Measurements from ENCODE around the gene STARD9.

DNA sequence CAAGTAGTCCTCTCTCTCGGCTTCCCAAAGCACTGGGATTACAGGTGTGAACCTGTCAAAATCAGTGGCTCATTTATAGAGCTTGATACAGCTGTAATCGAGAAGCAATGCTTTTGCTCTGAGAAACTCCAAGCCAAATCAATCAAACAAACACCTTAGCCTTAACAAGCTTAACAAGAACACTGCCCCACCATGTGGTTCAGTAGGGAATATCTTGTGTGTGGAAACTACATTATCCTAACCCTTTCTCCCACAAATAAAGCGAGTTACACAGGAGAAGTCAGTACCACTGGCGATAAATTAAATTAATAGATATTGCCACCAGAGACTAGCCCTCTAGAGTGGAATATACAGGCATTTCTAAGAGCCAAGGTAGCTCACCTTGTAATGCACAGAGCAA is 147.7 kb downstream of the STARD9 start:
- no peak for TF ChIP-seq RAD21 (IDR thresholded peaks at IDR 0.05; ENCODE audit: low read depth)
- TF ChIP-seq, protein P1, sequence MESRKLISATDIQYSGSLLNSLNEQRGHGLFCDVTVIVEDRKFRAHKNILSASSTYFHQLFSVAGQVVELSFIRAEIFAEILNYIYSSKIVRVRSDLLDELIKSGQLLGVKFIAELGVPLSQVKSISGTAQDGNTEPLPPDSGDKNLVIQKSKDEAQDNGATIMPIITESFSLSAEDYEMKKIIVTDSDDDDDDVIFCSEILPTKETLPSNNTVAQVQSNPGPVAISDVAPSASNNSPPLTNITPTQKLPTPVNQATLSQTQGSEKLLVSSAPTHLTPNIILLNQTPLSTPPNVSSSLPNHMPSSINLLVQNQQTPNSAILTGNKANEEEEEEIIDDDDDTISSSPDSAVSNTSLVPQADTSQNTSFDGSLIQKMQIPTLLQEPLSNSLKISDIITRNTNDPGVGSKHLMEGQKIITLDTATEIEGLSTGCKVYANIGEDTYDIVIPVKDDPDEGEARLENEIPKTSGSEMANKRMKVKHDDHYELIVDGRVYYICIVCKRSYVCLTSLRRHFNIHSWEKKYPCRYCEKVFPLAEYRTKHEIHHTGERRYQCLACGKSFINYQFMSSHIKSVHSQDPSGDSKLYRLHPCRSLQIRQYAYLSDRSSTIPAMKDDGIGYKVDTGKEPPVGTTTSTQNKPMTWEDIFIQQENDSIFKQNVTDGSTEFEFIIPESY (IDR thresholded peaks at IDR 0.05; ENCODE audit: extremely low read depth, insufficient replicate concordance, low read length): no peak
- TF ChIP-seq, protein P2, sequence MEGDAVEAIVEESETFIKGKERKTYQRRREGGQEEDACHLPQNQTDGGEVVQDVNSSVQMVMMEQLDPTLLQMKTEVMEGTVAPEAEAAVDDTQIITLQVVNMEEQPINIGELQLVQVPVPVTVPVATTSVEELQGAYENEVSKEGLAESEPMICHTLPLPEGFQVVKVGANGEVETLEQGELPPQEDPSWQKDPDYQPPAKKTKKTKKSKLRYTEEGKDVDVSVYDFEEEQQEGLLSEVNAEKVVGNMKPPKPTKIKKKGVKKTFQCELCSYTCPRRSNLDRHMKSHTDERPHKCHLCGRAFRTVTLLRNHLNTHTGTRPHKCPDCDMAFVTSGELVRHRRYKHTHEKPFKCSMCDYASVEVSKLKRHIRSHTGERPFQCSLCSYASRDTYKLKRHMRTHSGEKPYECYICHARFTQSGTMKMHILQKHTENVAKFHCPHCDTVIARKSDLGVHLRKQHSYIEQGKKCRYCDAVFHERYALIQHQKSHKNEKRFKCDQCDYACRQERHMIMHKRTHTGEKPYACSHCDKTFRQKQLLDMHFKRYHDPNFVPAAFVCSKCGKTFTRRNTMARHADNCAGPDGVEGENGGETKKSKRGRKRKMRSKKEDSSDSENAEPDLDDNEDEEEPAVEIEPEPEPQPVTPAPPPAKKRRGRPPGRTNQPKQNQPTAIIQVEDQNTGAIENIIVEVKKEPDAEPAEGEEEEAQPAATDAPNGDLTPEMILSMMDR (IDR thresholded peaks at IDR 0.05 in 2 of 3, conservative IDR thresholded peaks at IDR 0.05 in 1 of 3; ENCODE audit: borderline replicate concordance in 1 of 3, insufficient read depth in 1 of 3, low read depth in 2 of 3, low read length in 2 of 3): peak in 2 of 3 experiments; percentile 13 to 34; a peak in 2 of 6 replicates
- no peak for TF ChIP-seq POLR2A (IDR thresholded peaks at IDR 0.05; ENCODE audit: borderline replicate concordance, extremely low read depth, insufficient read depth, insufficient read length)
- TF ChIP-seq, protein P3, sequence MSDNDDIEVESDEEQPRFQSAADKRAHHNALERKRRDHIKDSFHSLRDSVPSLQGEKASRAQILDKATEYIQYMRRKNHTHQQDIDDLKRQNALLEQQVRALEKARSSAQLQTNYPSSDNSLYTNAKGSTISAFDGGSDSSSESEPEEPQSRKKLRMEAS (IDR thresholded peaks at IDR 0.05): no peak
- no peak for TF ChIP-seq JUND (IDR thresholded peaks at IDR 0.05)
- TF ChIP-seq, protein P4, sequence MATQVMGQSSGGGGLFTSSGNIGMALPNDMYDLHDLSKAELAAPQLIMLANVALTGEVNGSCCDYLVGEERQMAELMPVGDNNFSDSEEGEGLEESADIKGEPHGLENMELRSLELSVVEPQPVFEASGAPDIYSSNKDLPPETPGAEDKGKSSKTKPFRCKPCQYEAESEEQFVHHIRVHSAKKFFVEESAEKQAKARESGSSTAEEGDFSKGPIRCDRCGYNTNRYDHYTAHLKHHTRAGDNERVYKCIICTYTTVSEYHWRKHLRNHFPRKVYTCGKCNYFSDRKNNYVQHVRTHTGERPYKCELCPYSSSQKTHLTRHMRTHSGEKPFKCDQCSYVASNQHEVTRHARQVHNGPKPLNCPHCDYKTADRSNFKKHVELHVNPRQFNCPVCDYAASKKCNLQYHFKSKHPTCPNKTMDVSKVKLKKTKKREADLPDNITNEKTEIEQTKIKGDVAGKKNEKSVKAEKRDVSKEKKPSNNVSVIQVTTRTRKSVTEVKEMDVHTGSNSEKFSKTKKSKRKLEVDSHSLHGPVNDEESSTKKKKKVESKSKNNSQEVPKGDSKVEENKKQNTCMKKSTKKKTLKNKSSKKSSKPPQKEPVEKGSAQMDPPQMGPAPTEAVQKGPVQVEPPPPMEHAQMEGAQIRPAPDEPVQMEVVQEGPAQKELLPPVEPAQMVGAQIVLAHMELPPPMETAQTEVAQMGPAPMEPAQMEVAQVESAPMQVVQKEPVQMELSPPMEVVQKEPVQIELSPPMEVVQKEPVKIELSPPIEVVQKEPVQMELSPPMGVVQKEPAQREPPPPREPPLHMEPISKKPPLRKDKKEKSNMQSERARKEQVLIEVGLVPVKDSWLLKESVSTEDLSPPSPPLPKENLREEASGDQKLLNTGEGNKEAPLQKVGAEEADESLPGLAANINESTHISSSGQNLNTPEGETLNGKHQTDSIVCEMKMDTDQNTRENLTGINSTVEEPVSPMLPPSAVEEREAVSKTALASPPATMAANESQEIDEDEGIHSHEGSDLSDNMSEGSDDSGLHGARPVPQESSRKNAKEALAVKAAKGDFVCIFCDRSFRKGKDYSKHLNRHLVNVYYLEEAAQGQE (IDR thresholded peaks at IDR 0.05; ENCODE audit: low read depth): no peak
- TF ChIP-seq POLR2AphosphoS5 (IDR thresholded peaks at IDR 0.05; ENCODE audit: low read depth, low read length): no peak
- no peak for TF ChIP-seq ZNF274 (IDR thresholded peaks at IDR 0.05; ENCODE audit: low read depth, low read length)
